Heart left ventricle (tissue), 16 donors: ENCODE results near the gene MGLL. TPM values are rescaled to one million over a fixed set of nuclear protein-coding genes. Genes with fewer than 3 reads are reported as not detected.

Experiments
- ATAC-seq, 4 donors: fragments of 200-7000 bp; cut with Tn5 transposase; one replicate each; pipeline ENCODE4 v1.9.1; 2020 to 2022; ENCODE audit warnings: moderate library complexity in 4 of 4, mild to moderate bottlenecking in 3 of 4, moderate number of reproducible peaks in 1 of 4
- DNase-seq, 5 donors: peaks; one replicate each; pipeline ENCODE4 v3.0.0-alpha.2; 2020
- H3K27ac ChIP-seq, 12 donors: fragments of 200-600 bp; sonication (generic) in 4 of 12; one replicate each; pipeline versions ENCODE4 v1.5.0 to v1.8.0; 2016 to 2022; ENCODE audit warnings: mild to moderate bottlenecking in 2 of 12
- H3K27me3 ChIP-seq, 9 donors: fragments of 200-600 bp; sonication (generic) in 2 of 9; one replicate each; pipeline versions ENCODE4 v1.5.1 to v1.8.0; 2016 to 2022; ENCODE audit warnings: mild to moderate bottlenecking in 3 of 9
- H3K36me3 ChIP-seq, 9 donors: fragments of 200-600 bp; sonication (generic) in 2 of 9; one replicate each; pipeline versions ENCODE4 v1.5.0 to v1.8.0; 2018 to 2022; ENCODE audit warnings: mild to moderate bottlenecking in 2 of 9
- H3K4me1 ChIP-seq, 12 donors: fragments of 200-600 bp; sonication (generic) in 4 of 12; one replicate each; pipeline versions ENCODE4 v1.5.0 to v1.8.0; 2016 to 2022; ENCODE audit warnings: mild to moderate bottlenecking in 3 of 12
- H3K4me3 ChIP-seq, 12 donors: fragments of 200-600 bp; sonication (generic) in 4 of 12; one replicate each; pipeline versions ENCODE4 v1.5.0 to v1.8.0; 2017 to 2022; ENCODE audit warnings: mild to moderate bottlenecking in 9 of 12, moderate library complexity in 4 of 12
- H3K9me3 ChIP-seq, 12 donors: fragments of 200-600 bp; sonication (generic) in 4 of 12; one replicate each; pipeline versions ENCODE4 v1.5.0 to v1.8.0; 2016 to 2022; ENCODE audit warnings: mild to moderate bottlenecking in 1 of 12
- POLR2A ChIP-seq, 2 donors: fragments of 450-650 bp; IDR thresholded peaks; one replicate each; pipeline ENCODE4 v1.6.1; 2017; ENCODE audit warnings: antibody characterized with exemption in 2 of 2, mild to moderate bottlenecking in 2 of 2, moderate library complexity in 2 of 2
- WGBS, 4 donors: extraction: QIAGEN DNeasy Blood & Tissue Kit in 2 of 4; methylation state at CpG; one replicate each; pipeline versions ENCODE4 v1.1.5 to v1.1.7; 2013 to 2018; 5-methylcytosine and 5-hydroxymethylcytosine counted together
- intact Hi-C, 10 donors: fragments of 100-400 bp; cut with DNase I; formaldehyde crosslinking; loops; one replicate each; pipeline versions ENCODE4 v1.11.1 to v1.14.2; 2022
- polyA plus RNA-seq, 2 donors: library from polyadenylated mRNA; stranded (reverse); fragments of 200-250 nt; gene quantifications; one replicate each; pipeline ENCODE4 v1.2.3, GENCODE V29; 2013
- total RNA-seq, 9 donors: library from RNA; depleted of rRNA in 2 of 9; stranded (reverse); fragments of >200 nt in 2 of 9; fragmentation: NEBNext Ultra II Directional in 3 of 9; extraction: Animal tissue kit (Norgen Biotek cat#: 25700) in 3 of 9; gene quantifications; one replicate each; pipeline versions ENCODE4 v1.1.0 to v1.2.4, GENCODE V29; 2016 to 2023
- TF ChIP-seq, protein P1 (sequence below), 12 donors: fragments of 200-600 bp; sonication (generic) in 4 of 12; IDR thresholded peaks; one replicate each; pipeline versions ENCODE4 v1.5.0 to v1.8.0; 2018 to 2022; ENCODE audit warnings: antibody characterized with exemption in 12 of 12, mild to moderate bottlenecking in 5 of 12
- donor health status: ischemic (EF 13 %, LVEDD 7.1; RV severe dilation, severe dysfunction).
- donor health status: healthy with polysubstance abuse.
- donor health status: DM: no; HTN: yes; CAD: no.
- donor health status: DM: no; HTN: no; CAD: no.
- donor health status: ischemic (EF 25% LVEDD 6.9; RV normal size, moderate dysfunction).
- donor health status: ischemic (EF 25% LVEDD 5.7; RV mildly dilated, moderate dysfunction).
- donor health status: healthy.
- donor health status: DM: yes; HTN: yes; CAD: no.
- donor health status: ischemic (EF 35%, LVEDD 5.7; RV mildly dilated, moderate dysfunction).
- donor health status: nonischemic (EF 11% LVEDD 7.7; RV severe dilation, severe dysfunction).
- donor health status: DM: yes; HTN: yes; CAD: no.
- donor health status: PGD.
- donor health status: ischemic (EF 29% LVEDD 5.4; RV normal size, mild dysfunction).
- donor health status: nonischemic (EF 23%, LVEDD 6.1; RV moderate dilation, normal function).

Gene MGLL
- total and polyA plus RNA-seq, 11 donors = 38.5 to 119 (median 78.9) TPM

DNA sequence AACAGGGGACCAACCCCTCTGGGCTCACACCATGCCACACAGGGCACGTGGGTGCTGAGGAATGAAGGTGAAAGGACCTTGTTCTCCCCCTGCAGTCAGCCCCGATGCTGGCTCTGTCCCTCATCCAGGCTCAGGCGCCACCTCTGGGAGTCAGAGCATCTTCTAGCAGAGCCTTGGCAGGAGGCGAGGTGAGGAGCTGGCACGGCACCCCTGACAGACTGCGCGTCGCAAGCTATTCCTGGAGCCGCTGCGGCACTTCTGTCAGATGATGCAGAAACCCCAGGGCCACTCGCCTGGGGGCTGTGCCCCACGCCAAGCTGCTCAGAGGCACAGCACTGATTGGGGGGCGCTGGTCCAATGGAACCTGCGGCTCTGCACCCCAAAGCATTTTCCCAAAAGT, 62.0 kb downstream of the MGLL start:
- peak overlapping the region in 8 of 12 donors; percentile 26 to 88 (median 49) for H3K27ac ChIP-seq
- ATAC-seq (peak; percentile 59 to 78 (median 71)), DNase-seq (peak in 3 of 5 donors; percentile 46 to 81 (median 71))
- intact Hi-C loops = loop anchor here in 3 of 10 donors (5.0 to 10.0 kb wide), 3 partner anchors 204 to 214 kb away; no protein-coding TSS in a partner anchor
- peaks cover 0 to 61% (median 47%) of the 10 kb centered on the region in 12 donors for H3K4me1 ChIP-seq
- H3K4me3 ChIP-seq = no peak overlapping the region
- WGBS, 4 donors = 56 to 84% (median 68%) methylated on average over 13 to 14 of the region's 14 CpGs
- no peak for TF ChIP-seq POLR2A (IDR thresholded peaks at IDR 0.05)
- TF ChIP-seq, protein P1, sequence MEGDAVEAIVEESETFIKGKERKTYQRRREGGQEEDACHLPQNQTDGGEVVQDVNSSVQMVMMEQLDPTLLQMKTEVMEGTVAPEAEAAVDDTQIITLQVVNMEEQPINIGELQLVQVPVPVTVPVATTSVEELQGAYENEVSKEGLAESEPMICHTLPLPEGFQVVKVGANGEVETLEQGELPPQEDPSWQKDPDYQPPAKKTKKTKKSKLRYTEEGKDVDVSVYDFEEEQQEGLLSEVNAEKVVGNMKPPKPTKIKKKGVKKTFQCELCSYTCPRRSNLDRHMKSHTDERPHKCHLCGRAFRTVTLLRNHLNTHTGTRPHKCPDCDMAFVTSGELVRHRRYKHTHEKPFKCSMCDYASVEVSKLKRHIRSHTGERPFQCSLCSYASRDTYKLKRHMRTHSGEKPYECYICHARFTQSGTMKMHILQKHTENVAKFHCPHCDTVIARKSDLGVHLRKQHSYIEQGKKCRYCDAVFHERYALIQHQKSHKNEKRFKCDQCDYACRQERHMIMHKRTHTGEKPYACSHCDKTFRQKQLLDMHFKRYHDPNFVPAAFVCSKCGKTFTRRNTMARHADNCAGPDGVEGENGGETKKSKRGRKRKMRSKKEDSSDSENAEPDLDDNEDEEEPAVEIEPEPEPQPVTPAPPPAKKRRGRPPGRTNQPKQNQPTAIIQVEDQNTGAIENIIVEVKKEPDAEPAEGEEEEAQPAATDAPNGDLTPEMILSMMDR (IDR thresholded peaks at IDR 0.05) = peak in 2 of 12 donors; percentile 11 to 16
- peaks cover 0 to 21% (median 0%) of the 10 kb centered on the region in 9 donors for H3K36me3 ChIP-seq
- no peaks in the 10 kb centered on the region for H3K9me3 ChIP-seq
- H3K27me3 ChIP-seq = no peaks in the 10 kb centered on the region

DNA sequence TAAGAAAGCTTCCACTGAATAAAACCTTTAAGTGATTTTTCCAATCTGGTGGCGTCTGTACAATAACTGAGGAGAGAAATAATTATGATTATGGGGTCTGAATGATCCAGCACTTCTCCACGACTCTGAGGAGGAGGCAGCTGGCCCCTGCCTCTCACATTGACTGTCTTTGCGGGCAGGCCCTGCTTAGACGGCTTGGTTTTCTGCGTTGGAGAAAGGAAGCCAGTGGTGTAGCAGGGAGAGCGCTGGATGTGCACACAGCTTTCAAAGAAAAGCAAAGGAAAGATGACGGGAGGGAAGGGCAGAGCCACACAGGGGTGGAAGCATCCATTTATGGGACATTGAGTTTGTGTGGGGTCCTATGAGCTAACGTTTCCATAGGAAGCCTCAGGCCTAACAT, 62.5 kb downstream of the MGLL start:
- no peak for DNase-seq
- Histone ChIP-seq H3K4me1 (peaks cover 0 to 56% (median 45%) of the 10 kb centered on the region in 12 donors), H3K36me3 (peaks cover 0 to 21% (median 0%) of the 10 kb centered on the region in 9 donors), H3K4me3 (no peak overlapping the region), H3K9me3 (no peaks in the 10 kb centered on the region), H3K27me3 (no peaks in the 10 kb centered on the region), H3K27ac (peak overlapping the region in 6 of 12 donors; percentile 26 to 88 (median 42))
- 78 to 81% (median 80%) methylated on average over 8 of the region's 8 CpGs for WGBS, 4 donors
- no peak for TF ChIP-seq POLR2A (IDR thresholded peaks at IDR 0.05)
- TF ChIP-seq, protein P1 (IDR thresholded peaks at IDR 0.05) = no peak
- intact Hi-C loops = loop anchor here in 4 of 10 donors (5.0 to 10.0 kb wide), 4 partner anchors 55 to 215 kb away; no protein-coding TSS in a partner anchor
- ATAC-seq = no peak

DNA sequence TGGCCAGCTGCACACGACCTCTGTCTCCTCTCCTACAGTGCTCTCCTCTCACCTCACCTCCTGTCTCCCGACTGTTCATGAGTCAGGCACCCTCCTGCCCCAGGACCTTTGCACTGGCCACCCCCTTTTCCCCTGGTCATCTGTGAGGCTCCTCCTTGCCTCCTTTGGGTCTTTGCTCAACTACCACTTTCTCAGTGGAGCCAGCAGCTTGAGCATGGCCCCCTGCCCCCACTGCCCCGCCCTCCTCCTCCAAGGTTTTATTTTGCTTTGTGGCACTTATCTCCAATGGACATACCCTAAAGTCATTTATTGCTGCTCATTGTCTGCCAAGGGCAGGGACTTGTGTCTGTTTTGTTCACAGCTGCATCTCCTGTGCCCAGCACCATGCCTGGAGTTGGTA, 64.3 kb downstream of the MGLL start:
- WGBS, 4 donors = 91 to 95% (median 94%) methylated on average over 3 of the region's 3 CpGs
- intact Hi-C loops = loop anchor here in 1 of 10 donors (10.0 kb wide), 1 partner anchor 57 kb away; no protein-coding TSS in a partner anchor
- ATAC-seq = no peak
- no peak overlapping the region for H3K27ac ChIP-seq
- no peaks in the 10 kb centered on the region for H3K9me3 ChIP-seq
- no peaks in the 10 kb centered on the region for H3K27me3 ChIP-seq
- peaks cover 0 to 49% (median 33%) of the 10 kb centered on the region in 12 donors for H3K4me1 ChIP-seq
- no peak for DNase-seq
- peaks cover 0 to 21% (median 0%) of the 10 kb centered on the region in 9 donors for H3K36me3 ChIP-seq
- TF ChIP-seq, protein P1 (IDR thresholded peaks at IDR 0.05) = no peak
- no peak overlapping the region for H3K4me3 ChIP-seq

DNA sequence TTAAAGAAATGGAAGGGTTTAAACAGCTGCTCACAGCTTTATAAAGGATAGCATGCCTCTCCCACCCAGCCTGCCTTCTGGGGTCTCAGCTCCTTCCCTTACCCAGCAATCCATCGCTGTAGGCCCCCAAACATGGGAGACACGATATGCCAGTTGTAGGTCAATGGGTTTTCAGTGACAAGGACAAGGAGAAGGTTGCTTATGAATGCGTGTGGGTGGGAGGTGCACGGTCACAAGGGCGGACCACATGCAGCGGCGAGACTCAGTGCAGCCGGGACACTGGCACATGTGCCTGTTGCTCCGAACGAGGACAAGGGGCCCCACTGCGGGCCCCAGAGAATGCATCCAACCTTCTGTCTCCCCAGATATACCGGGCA, 67.0 kb downstream of the MGLL start:
- H3K4me1 ChIP-seq = peaks cover 0 to 42% (median 18%) of the 10 kb centered on the region in 12 donors
- no peaks in the 10 kb centered on the region for H3K27me3 ChIP-seq
- H3K9me3 ChIP-seq = no peaks in the 10 kb centered on the region
- H3K36me3 ChIP-seq = peaks cover 0 to 25% (median 0%) of the 10 kb centered on the region in 9 donors
- DNase-seq (peak in 1 of 5 donors; percentile 17), ATAC-seq (no peak)
- intact Hi-C loops = loop anchor here in 1 of 10 donors (10.0 kb wide), 1 partner anchor 60 kb away; no protein-coding TSS in a partner anchor
- no peak for TF ChIP-seq POLR2A (IDR thresholded peaks at IDR 0.05)
- TF ChIP-seq, protein P1 (IDR thresholded peaks at IDR 0.05) = no peak
- WGBS, 4 donors = 89 to 91% (median 90%) methylated on average over 12 of the region's 12 CpGs
- H3K27ac ChIP-seq = peak overlapping the region in 3 of 12 donors; percentile 11 to 71 (median 11)
- no peak overlapping the region for H3K4me3 ChIP-seq
